NCI-H2107 (cell line): Measurements from ENCODE around the gene MYO3B.

Source experiments
- DNase-seq: peaks from one replicate; lab custom pipeline; 2025; lab: John Stamatoyannopoulos, UW

MYO3B gene

DNA sequence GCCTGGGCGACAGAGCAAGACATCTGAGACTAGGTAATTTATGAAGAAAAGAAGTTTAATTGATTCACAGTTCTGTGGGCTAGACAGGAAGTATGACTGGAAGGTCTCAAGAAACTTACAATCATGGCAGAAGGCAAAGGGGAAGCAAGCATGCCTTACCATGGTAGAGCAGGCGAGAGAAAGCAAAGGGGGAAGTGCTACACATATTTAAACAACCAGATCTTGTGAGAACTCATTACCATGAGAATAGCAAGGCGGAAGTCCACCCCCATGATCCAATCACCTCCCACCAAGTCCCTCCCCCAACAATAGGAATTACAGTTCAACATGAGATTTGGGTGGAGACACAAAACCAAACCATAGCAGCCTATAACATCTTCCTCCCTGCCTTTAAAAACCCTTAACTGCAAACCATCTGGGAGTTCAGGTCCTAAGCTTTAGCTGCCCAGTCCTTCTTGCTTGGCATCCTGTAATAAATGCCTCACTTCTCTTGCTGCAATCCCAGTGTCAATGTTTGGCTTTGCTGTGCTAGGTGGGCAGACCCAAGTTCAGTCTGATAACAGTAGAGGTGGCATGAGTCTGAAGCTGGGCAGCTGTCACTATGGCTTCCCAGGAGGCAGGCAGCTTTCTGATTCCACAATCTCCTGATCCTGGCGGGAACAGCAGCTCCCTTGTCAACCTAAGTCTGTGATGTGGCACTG lies 526.0 kb downstream of the MYO3B start:
- DNase-seq = no peak
